ENCODE measurements around the gene NLRP14. TPM values are rescaled to one million over a fixed set of nuclear protein-coding genes. Genes with fewer than 3 reads are reported as not detected.

The NLRP14 gene
- total and polyA plus RNA-seq, 9 of the 15 experiments (the other 6 are each of a cell fraction or from before 2014, with no cell fraction given) = 0.27 to 1.2 (median 0.54) TPM

DNA sequence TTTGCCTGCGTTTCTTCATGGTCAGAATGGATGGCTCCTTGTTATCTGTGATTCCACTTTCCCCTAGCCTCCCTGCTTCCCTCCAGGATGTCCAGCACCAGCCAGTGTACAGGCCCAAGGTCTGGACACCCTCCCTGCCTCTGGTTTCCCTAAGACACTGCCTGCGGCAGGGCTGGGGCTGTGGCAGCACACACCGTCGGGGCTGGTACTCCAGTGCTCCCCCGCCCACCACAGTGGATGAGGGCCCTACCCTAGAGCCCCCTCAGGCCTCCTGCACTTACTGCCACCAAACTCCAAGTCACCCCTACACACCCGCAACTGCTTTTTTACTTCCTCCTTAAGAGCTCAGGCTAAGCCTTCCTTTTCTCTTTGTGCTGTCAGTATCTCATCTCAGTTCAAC lies 29.1 kb upstream of the NLRP14 start (continued):
- TF ChIP-seq, protein P1, sequence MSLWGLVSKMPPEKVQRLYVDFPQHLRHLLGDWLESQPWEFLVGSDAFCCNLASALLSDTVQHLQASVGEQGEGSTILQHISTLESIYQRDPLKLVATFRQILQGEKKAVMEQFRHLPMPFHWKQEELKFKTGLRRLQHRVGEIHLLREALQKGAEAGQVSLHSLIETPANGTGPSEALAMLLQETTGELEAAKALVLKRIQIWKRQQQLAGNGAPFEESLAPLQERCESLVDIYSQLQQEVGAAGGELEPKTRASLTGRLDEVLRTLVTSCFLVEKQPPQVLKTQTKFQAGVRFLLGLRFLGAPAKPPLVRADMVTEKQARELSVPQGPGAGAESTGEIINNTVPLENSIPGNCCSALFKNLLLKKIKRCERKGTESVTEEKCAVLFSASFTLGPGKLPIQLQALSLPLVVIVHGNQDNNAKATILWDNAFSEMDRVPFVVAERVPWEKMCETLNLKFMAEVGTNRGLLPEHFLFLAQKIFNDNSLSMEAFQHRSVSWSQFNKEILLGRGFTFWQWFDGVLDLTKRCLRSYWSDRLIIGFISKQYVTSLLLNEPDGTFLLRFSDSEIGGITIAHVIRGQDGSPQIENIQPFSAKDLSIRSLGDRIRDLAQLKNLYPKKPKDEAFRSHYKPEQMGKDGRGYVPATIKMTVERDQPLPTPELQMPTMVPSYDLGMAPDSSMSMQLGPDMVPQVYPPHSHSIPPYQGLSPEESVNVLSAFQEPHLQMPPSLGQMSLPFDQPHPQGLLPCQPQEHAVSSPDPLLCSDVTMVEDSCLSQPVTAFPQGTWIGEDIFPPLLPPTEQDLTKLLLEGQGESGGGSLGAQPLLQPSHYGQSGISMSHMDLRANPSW (CRISPR knock-in tag; IDR thresholded peaks at IDR 0.05) = no peak

DNA sequence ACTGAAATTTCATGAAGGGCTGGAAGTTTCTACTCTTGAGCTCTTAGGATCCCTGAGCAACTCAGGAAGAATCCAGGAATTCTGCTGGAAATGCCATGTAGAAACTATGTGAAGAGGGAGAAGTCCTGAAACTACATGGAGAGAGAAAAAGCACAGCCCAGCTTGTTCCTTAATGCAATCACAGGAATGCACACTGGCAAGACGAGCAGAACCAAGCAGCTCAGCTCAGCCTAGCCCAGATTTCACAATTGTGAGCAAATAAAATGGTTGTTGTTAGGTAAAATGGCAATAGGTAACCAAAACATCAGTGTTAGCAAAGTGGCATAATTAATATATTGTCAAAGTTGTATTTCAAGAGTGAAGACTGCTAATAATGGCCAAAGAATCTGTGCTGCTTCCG lies 28.3 kb upstream of the NLRP14 start:
- Histone ChIP-seq H2AFZ (ENCODE audit: low read depth, low read length) (no peak overlapping the region), H4K20me1 (replicated peaks; ENCODE audit: control insufficient read depth, insufficient read depth, low read length) (no peaks in the 10 kb centered on the region), H3K4me3 (no peak overlapping the region), H3K79me2 (ENCODE audit: control insufficient read depth, insufficient read depth, low read length) (no peaks in the 10 kb centered on the region), H3K9me3 (replicated peaks; ENCODE audit: control insufficient read depth, insufficient read depth, low read depth, low read length) (no peaks in the 10 kb centered on the region), H3K27ac (ENCODE audit: extremely low read depth, low read depth, low read length) (no peak overlapping the region), H3K9me1 (ENCODE audit: control insufficient read depth, insufficient read depth, low read length) (no peaks in the 10 kb centered on the region), H3K9ac (ENCODE audit: insufficient read depth in 1 of 2, low read depth in 2 of 2, low read length in 2 of 2) (no peak overlapping the region), H3K27me3 (ENCODE audit: control insufficient read depth in 2 of 2, insufficient read depth in 2 of 2, low read length in 2 of 2) (no peaks in the 10 kb centered on the region), H3K4me2 (ENCODE audit: insufficient read depth, low read length) (no peak overlapping the region), H3K4me1 (replicated peaks in 1 of 2; ENCODE audit: control insufficient read depth in 2 of 2, insufficient read depth in 2 of 2, low read length in 2 of 2) (peaks cover 0 to 4% of the 10 kb centered on the region in 2 experiments; a peak in 1 of 5 replicates), H3K36me3 (ENCODE audit: control insufficient read depth, insufficient read depth, low read length) (no peaks in the 10 kb centered on the region; the same call in 2 of the 3 replicates)
- ChIA-PET CTCF (ENCODE audit: low intra/inter-chr PET ratio) (no interaction called here), POLR2A (no interaction called here)
- FAIRE-seq = no peak
- in situ Hi-C loops (cut with MboI) (no loop called here), intact Hi-C loops (cut with micrococcal nuclease) (loop anchor here (10.0 kb wide), 1 partner anchor 87 kb away; no protein-coding TSS in a partner anchor)
- no peak for DNase-seq (ENCODE audit: extremely low read depth in 1 of 4, low spot score in 3 of 4)
- 71% methylated on average over 2 of the region's 2 CpGs for WGBS (ENCODE audit: insufficient coverage, low coverage, missing lambda C conversion rate)
- no TSS peak for BruUV-seq (replicated peaks)
- no peak for ATAC-seq
- TF ChIP-seq, protein P2, sequence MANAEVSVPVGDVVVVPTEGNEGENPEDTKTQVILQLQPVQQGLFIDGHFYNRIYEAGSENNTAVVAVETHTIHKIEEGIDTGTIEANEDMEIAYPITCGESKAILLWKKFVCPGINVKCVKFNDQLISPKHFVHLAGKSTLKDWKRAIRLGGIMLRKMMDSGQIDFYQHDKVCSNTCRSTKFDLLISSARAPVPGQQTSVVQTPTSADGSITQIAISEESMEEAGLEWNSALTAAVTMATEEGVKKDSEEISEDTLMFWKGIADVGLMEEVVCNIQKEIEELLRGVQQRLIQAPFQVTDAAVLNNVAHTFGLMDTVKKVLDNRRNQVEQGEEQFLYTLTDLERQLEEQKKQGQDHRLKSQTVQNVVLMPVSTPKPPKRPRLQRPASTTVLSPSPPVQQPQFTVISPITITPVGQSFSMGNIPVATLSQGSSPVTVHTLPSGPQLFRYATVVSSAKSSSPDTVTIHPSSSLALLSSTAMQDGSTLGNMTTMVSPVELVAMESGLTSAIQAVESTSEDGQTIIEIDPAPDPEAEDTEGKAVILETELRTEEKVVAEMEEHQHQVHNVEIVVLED (CRISPR knock-in tag; IDR thresholded peaks at IDR 0.05) = no peak
- TF ChIP-seq, protein P3, sequence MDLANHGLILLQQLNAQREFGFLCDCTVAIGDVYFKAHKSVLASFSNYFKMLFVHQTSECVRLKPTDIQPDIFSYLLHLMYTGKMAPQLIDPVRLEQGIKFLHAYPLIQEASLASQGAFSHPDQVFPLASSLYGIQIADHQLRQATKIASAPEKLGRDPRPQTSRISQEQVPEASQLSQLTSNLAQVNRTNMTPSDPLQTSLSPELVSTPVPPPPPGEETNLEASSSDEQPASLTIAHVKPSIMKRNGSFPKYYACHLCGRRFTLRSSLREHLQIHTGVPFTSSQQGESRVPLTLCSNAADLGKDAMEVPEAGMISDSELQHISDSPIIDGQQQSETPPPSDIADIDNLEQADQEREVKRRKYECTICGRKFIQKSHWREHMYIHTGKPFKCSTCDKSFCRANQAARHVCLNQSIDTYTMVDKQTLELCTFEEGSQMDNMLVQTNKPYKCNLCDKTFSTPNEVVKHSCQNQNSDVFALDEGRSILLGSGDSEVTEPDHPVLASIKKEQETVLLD (IDR thresholded peaks at IDR 0.05) = no peak
- TF ChIP-seq, protein P4, sequence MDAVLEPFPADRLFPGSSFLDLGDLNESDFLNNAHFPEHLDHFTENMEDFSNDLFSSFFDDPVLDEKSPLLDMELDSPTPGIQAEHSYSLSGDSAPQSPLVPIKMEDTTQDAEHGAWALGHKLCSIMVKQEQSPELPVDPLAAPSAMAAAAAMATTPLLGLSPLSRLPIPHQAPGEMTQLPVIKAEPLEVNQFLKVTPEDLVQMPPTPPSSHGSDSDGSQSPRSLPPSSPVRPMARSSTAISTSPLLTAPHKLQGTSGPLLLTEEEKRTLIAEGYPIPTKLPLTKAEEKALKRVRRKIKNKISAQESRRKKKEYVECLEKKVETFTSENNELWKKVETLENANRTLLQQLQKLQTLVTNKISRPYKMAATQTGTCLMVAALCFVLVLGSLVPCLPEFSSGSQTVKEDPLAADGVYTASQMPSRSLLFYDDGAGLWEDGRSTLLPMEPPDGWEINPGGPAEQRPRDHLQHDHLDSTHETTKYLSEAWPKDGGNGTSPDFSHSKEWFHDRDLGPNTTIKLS (IDR thresholded peaks at IDR 0.05; ENCODE audit: borderline replicate concordance, low read depth) = no peak
- no peak for TF ChIP-seq SMARCA5 (IDR thresholded peaks at IDR 0.05)
- TF ChIP-seq KLF16 (IDR thresholded peaks at IDR 0.05) = no peak
- TF ChIP-seq, protein P5, sequence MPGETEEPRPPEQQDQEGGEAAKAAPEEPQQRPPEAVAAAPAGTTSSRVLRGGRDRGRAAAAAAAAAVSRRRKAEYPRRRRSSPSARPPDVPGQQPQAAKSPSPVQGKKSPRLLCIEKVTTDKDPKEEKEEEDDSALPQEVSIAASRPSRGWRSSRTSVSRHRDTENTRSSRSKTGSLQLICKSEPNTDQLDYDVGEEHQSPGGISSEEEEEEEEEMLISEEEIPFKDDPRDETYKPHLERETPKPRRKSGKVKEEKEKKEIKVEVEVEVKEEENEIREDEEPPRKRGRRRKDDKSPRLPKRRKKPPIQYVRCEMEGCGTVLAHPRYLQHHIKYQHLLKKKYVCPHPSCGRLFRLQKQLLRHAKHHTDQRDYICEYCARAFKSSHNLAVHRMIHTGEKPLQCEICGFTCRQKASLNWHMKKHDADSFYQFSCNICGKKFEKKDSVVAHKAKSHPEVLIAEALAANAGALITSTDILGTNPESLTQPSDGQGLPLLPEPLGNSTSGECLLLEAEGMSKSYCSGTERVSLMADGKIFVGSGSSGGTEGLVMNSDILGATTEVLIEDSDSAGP (CRISPR knock-in tag; IDR thresholded peaks at IDR 0.05) = no peak
- TF ChIP-seq MEIS2 (IDR thresholded peaks at IDR 0.05; ENCODE audit: partially characterized antibody) = no peak
- no peak for TF ChIP-seq MCM7 (IDR thresholded peaks at IDR 0.05)
- no peak for TF ChIP-seq ARID2 (IDR thresholded peaks at IDR 0.05)
- TF ChIP-seq RBBP5 (IDR thresholded peaks at IDR 0.05; ENCODE audit: borderline replicate concordance, insufficient read depth, low read length, poor library complexity, severe bottlenecking) = no peak
- TF ChIP-seq DDX20 (tag; IDR thresholded peaks at IDR 0.05; ENCODE audit: low read depth) = no peak

All from K562 (cell line).